Lower leg skin (tissue), 4 donors: Measurements from ENCODE around the gene TBC1D19. TPM values are rescaled to one million over a fixed set of nuclear protein-coding genes. Genes with fewer than 3 reads are reported as not detected.

ENCODE experiments used
- DNase-seq, 2 donors: peaks; one replicate each; pipeline ENCODE4 v3.0.0-alpha.2; 2019; ENCODE audit warnings: low spot score in 2 of 2
- H3K4me3 ChIP-seq: fragments of 200-600 bp; sonication (generic); 2 replicates; pipeline ENCODE4 v1.5.1; 2017; ENCODE audit warnings: mild to moderate bottlenecking, low read depth; ENCODE audit not compliant: poor library complexity, severe bottlenecking
- POLR2A ChIP-seq, 2 donors: fragments of 450-650 bp; IDR thresholded peaks; one replicate each; pipeline ENCODE4 v1.6.1; 2016 to 2017; ENCODE audit warnings: antibody characterized with exemption in 2 of 2, mild to moderate bottlenecking in 1 of 2, moderate library complexity in 1 of 2
- WGBS, 2 donors: methylation state at CpG; one replicate each; pipeline ENCODE4 v1.1.5; 2018; 5-methylcytosine and 5-hydroxymethylcytosine counted together
- intact Hi-C: fragments of 100-400 bp; cut with DNase I; formaldehyde crosslinking; loops from one replicate; pipeline ENCODE4 v1.15.0; 2023; ENCODE audit warnings: low total_unique reads
- total RNA-seq, 4 donors: library from RNA; depleted of rRNA; stranded (reverse); fragments of >200 nt; gene quantifications; one replicate each; pipeline ENCODE4 v1.1.0, GENCODE V29; 2016
- TF ChIP-seq, protein P1 (sequence below), 3 donors: fragments of 450-650 bp; IDR thresholded peaks; one replicate each; pipeline ENCODE4 v1.5.1; 2016; ENCODE audit warnings: antibody characterized with exemption in 3 of 3, mild to moderate bottlenecking in 3 of 3, moderate library complexity in 2 of 3

The TBC1D19 gene
- total RNA-seq, 4 donors from 2014 or later: 7.5 to 15.7 (median 9.0) TPM

DNA sequence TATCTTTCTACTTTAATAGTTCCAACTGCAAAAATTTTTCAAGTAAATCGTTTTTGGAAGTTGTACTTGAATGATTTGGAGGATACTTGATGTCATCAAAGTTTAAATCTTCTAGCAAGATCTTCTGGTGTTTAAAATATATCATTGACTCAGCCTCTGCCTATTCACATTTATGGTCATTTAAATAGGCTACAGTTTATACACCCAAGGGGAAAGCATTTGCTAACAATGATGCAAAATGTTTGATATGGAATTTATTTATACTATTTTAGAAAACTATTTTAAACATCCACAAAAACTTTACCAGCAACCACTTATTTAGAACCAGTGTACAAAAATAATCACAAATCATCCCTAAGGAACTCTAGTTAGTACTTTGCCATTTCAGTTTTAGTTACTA, 153.5 kb downstream of the TBC1D19 start:
- WGBS, 2 donors: 66 to 72% methylated on average over 1 of the region's 1 CpG
- intact Hi-C loops: no loop called here
- no peak for TF ChIP-seq POLR2A (IDR thresholded peaks at IDR 0.05)
- TF ChIP-seq, protein P1, sequence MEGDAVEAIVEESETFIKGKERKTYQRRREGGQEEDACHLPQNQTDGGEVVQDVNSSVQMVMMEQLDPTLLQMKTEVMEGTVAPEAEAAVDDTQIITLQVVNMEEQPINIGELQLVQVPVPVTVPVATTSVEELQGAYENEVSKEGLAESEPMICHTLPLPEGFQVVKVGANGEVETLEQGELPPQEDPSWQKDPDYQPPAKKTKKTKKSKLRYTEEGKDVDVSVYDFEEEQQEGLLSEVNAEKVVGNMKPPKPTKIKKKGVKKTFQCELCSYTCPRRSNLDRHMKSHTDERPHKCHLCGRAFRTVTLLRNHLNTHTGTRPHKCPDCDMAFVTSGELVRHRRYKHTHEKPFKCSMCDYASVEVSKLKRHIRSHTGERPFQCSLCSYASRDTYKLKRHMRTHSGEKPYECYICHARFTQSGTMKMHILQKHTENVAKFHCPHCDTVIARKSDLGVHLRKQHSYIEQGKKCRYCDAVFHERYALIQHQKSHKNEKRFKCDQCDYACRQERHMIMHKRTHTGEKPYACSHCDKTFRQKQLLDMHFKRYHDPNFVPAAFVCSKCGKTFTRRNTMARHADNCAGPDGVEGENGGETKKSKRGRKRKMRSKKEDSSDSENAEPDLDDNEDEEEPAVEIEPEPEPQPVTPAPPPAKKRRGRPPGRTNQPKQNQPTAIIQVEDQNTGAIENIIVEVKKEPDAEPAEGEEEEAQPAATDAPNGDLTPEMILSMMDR (IDR thresholded peaks at IDR 0.05): no peak
- no peak for DNase-seq
- H3K4me3 ChIP-seq: no peak overlapping the region

DNA sequence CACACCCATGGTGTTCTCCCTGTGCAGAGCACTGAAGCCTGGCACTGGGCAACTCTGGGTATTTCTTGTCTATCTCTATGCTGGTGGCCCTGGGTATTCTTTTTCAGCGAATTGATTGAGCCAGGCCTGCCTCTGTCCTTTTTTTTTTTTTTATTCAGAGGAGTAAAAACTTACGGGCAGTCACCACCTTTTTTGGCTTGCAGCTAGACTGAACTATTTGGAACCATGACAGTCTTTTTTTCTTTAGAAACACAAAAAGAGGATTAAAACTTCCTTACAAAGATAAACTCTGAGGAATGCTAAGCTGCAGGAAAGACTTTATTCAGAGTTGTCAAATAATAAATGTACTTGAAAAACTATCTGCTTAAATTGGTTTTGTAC, 157.6 kb downstream of the TBC1D19 start:
- no peak for DNase-seq
- intact Hi-C loops: no loop called here
- WGBS, 2 donors: 24 to 30% methylated on average over 2 of the region's 2 CpGs
- no peak overlapping the region for H3K4me3 ChIP-seq
- TF ChIP-seq, protein P1 (IDR thresholded peaks at IDR 0.05): no peak
- TF ChIP-seq POLR2A (IDR thresholded peaks at IDR 0.05): no peak

DNA sequence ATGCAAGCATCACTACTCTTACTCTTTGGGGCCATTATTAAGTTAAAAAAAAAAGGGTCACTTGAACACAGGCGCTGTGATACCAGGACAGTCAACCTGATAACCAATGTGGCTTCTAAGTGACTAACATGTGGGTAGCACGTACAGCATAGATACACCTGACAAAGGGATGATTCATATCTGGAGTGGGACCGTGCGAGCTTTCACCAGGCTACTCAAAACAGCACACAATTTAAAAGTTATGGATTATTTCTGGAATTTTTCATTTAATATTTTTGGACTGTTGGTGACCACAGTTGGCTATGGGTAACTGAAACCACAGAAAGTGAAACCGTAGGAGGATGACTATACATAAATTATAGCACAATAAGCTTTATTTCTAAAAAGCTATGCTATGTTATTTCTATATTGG, 162.9 kb downstream of the TBC1D19 start:
- DNase-seq: no peak
- no peak overlapping the region for H3K4me3 ChIP-seq
- intact Hi-C loops: no loop called here
- TF ChIP-seq, protein P1 (IDR thresholded peaks at IDR 0.05): no peak
- no peak for TF ChIP-seq POLR2A (IDR thresholded peaks at IDR 0.05)
- WGBS, 2 donors: 87 to 94% methylated on average over 5 of the region's 5 CpGs

DNA sequence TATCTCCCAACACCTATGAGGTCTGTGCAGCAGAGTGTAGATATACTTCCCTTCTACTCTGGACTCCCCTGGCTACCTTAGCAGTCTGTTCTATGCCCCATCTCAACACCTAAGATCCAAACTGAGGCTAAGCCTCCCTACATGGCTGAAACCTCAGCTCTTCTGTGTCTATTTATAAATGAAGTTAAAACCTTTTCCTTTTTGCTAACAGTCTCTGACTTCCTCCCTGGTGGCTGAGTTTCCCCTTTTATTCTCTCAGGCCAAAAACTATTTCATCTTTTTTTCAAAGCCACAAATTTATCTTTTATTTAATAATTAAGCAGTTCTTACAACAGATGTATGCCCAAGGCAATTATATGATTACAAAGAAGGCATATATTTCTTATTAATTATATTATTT, 164.9 kb downstream of the TBC1D19 start:
- intact Hi-C loops: no loop called here
- no peak overlapping the region for H3K4me3 ChIP-seq
- no peak for DNase-seq
- TF ChIP-seq, protein P1 (IDR thresholded peaks at IDR 0.05): no peak
- TF ChIP-seq POLR2A (IDR thresholded peaks at IDR 0.05): no peak

GRCh38 chr4:26749867-26750266, 166.0 kb downstream of the TBC1D19 start:
- WGBS, 2 donors: 91 to 97% methylated on average over 2 of the region's 2 CpGs
- DNase-seq: no peak
- H3K4me3 ChIP-seq: no peak overlapping the region
- intact Hi-C loops: no loop called here
- no peak for TF ChIP-seq POLR2A (IDR thresholded peaks at IDR 0.05)
- TF ChIP-seq, protein P1 (IDR thresholded peaks at IDR 0.05): no peak

DNA sequence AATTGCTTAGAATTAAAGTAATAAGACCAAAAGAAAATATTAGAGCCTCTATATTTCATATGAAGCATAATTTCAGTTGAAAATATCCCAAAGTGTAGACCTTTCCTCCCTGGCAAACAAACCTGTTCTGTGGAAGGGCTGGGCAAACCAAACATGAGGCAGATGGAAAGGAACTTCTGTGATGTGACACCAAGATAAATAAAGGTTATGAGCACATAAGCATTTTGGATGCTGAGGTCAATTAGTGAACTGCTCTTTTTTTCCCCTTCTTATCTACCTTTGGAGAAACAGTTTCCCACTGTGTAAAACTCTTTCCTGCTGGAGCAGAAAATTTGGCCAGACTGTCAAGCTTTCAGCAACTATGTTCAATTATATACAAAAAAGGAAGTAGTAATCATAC, 167.1 kb downstream of the TBC1D19 start:
- TF ChIP-seq, protein P1 (IDR thresholded peaks at IDR 0.05): no peak
- TF ChIP-seq POLR2A (IDR thresholded peaks at IDR 0.05): no peak
- intact Hi-C loops: no loop called here
- DNase-seq: no peak
- H3K4me3 ChIP-seq: no peak overlapping the region
